GM12878 (cell line): ENCODE data around the gene ATP13A1. TPM values are rescaled to one million over a fixed set of nuclear protein-coding genes. Genes with fewer than 3 reads are reported as not detected.
A peak's percentile ranks its signal among the peaks of the same experiment; 100 is the strongest.

Source experiments
- ATAC-seq: fragments of 200-7000 bp; cut with Tn5 transposase; 3 replicates; pipeline ENCODE4 v1.9.1; 2020; ENCODE audit warnings: mild to moderate bottlenecking, moderate library complexity
- BruUV-seq: library from RNA; stranded (reverse); fragments of 400-500 nt; replicated peaks from 2 replicates; lab custom pipeline; 2021; lab: Mats Ljungman, UMichigan
- CTCF ChIA-PET: fragments of 300-600 bp; sonication (Branson Sonifier 250); formaldehyde crosslinking; extraction: SDS; loops from one replicate; lab custom pipeline; 2021; ENCODE audit warnings: inconsistent platforms; lab: Yijun Ruan, JAX
- POLR2A ChIA-PET: fragments of 350-600 bp; formaldehyde crosslinking; extraction: SDS; loops from one replicate; lab custom pipeline; 2021; ENCODE audit warnings: inconsistent platforms; lab: Charles Lee
- RAD21 ChIA-PET: fragments of 300-600 bp; sonication (Branson Sonifier 250); formaldehyde crosslinking; loops from one replicate; lab custom pipeline; 2023; ENCODE audit warnings: antibody characterized with exemption; ENCODE audit not compliant: unreplicated experiment; lab: Charles Lee
- SMC1A ChIA-PET: fragments of 300-600 bp; sonication (Branson Sonifier 250); formaldehyde crosslinking; loops from one replicate; lab custom pipeline; 2023; ENCODE audit not compliant: unreplicated experiment, uncharacterized antibody; lab: Charles Lee
- DNase-seq: peaks from one replicate; pipeline ENCODE4 v3.0.0-alpha.2; 2011; ENCODE audit warnings: low read depth, low spot score
- FAIRE-seq: peaks from 3 replicates; lab custom pipeline; 2011; peaks lifted over from hg19 to GRCh38; lab: Jason Lieb, UNC
- H2AFZ ChIP-seq: 2 replicates; pipeline ENCODE4 v1.6.0; 2011; ENCODE audit warnings: low read depth, low read length, control low read depth; ENCODE audit not compliant: control insufficient read depth
- H3K27ac ChIP-seq: 2 replicates; pipeline ENCODE4 v1.5.1; 2011; ENCODE audit warnings: control low read depth; ENCODE audit not compliant: control insufficient read depth, insufficient read depth
- H3K27me3 ChIP-seq, 2 experiments: replicated peaks in 1 of 2; 2 replicates each; pipeline versions ENCODE4 v1.6.0 to v1.6.1; 2011; ENCODE audit warnings: low read length in 1 of 2; ENCODE audit not compliant: control insufficient read depth in 2 of 2, insufficient read depth in 2 of 2
- H3K36me3 ChIP-seq, 2 experiments: 2 replicates each; pipeline ENCODE4 v1.5.1; 2011; ENCODE audit warnings: low read length in 1 of 2; ENCODE audit not compliant: control insufficient read depth in 2 of 2, insufficient read depth in 2 of 2
- H3K4me1 ChIP-seq: 2 replicates; pipeline ENCODE4 v1.6.1; 2011; ENCODE audit warnings: mild to moderate bottlenecking, low read length, moderate library complexity, mixed read lengths; ENCODE audit not compliant: control insufficient read depth, insufficient read depth
- H3K4me2 ChIP-seq: 2 replicates; pipeline ENCODE4 v1.6.0; 2011; ENCODE audit warnings: control low read depth; ENCODE audit not compliant: control insufficient read depth, insufficient read depth
- H3K4me3 ChIP-seq: fragments of 200-600 bp; sonication (generic); 2 replicates; pipeline ENCODE4 v1.5.1; 2016
- H3K79me2 ChIP-seq: 2 replicates; pipeline ENCODE4 v1.6.0; 2011; ENCODE audit warnings: low read length; ENCODE audit not compliant: control insufficient read depth, insufficient read depth
- H3K9ac ChIP-seq: 2 replicates; pipeline ENCODE4 v1.8.0; 2011; ENCODE audit warnings: low read length, control low read depth, mixed read lengths; ENCODE audit not compliant: control insufficient read depth, insufficient read depth
- H3K9me3 ChIP-seq: replicated peaks from 3 replicates; pipeline ENCODE4 v1.5.1; 2011; ENCODE audit warnings: mild to moderate bottlenecking, low read length; ENCODE audit not compliant: control insufficient read depth, insufficient read depth
- H4K20me1 ChIP-seq: 2 replicates; pipeline ENCODE4 v1.6.0; 2011; ENCODE audit not compliant: control insufficient read depth, insufficient read depth
- BCL11A ChIP-seq: IDR thresholded peaks from 2 replicates; pipeline ENCODE4 v1.6.1; 2011; ENCODE audit warnings: low read depth, low read length
- HCFC1 ChIP-seq: fragments of 150-350 bp; IDR thresholded peaks from 2 replicates; pipeline ENCODE4 v1.6.1; 2014; ENCODE audit warnings: low read length
- NBN ChIP-seq: fragments of 450-650 bp; IDR thresholded peaks from 2 replicates; pipeline ENCODE4 v1.6.1; 2016
- NFIC ChIP-seq: IDR thresholded peaks from 2 replicates; pipeline ENCODE4 v1.6.1; 2012; ENCODE audit warnings: low read depth, mild to moderate bottlenecking, inconsistent platforms, low read length, moderate library complexity
- PAX8 ChIP-seq: fragments of 450-650 bp; IDR thresholded peaks from 2 replicates; pipeline ENCODE4 v1.6.1; 2017; ENCODE audit warnings: mild to moderate bottlenecking, moderate library complexity
- POLR2AphosphoS5 ChIP-seq: IDR thresholded peaks from 2 replicates; pipeline ENCODE4 v1.6.1; 2011; ENCODE audit warnings: mild to moderate bottlenecking, low read length, inconsistent platforms
- RBBP5 ChIP-seq: fragments of 200-600 bp; sonication (generic); conservative IDR thresholded peaks from 2 replicates; pipeline ENCODE4 v1.6.1; 2016
- ZBED1 ChIP-seq: IDR thresholded peaks from 2 replicates; pipeline ENCODE4 v1.6.1; 2016; ENCODE audit warnings: borderline replicate concordance
- ZNF687 ChIP-seq: fragments of 450-650 bp; IDR thresholded peaks from 2 replicates; pipeline ENCODE4 v1.6.1; 2017; ENCODE audit warnings: mild to moderate bottlenecking, moderate library complexity
- WGBS: methylation state at CpG from one replicate; pipeline ENCODE4 v1.1.6; 2016; ENCODE audit warnings: low lambda C conversion rate; ENCODE audit not compliant: insufficient replicate concordance, insufficient coverage; ENCODE audit errors: missing lambda C conversion rate; 5-methylcytosine and 5-hydroxymethylcytosine counted together
- in situ Hi-C: fragments of 300-500 bp; cut with MboI; formaldehyde crosslinking; loops from 9 replicates; pipeline ENCODE4 v1.14.3; 2018; ENCODE audit warnings: mixed read lengths
- intact Hi-C: fragments of 100-400 bp; cut with micrococcal nuclease; formaldehyde crosslinking; loops from one replicate; pipeline ENCODE4 v1.14.2; 2022; ENCODE audit not compliant: unreplicated experiment
- polyA plus RNA-seq, 11 experiments: library from polyadenylated mRNA; depleted of rRNA in 4 of 11; unstranded in 6 of 11; stranded (reverse) in 5 of 11; fragments of >200 nt; fragmentation: Nextera tagmentation in 4 of 11; fragmentation: Illumina TruSeq in 1 of 11; extraction: Ambion mirVana in 4 of 11; extraction: Trizol in 1 of 11; gene quantifications; 1 replicate in 1 of 11; 2 replicates in 10 of 11; pipeline versions ENCODE4 v1.2.1 to v1.2.3, GENCODE V29; 2011 to 2016; ENCODE audit warnings: inconsistent platforms in 2 of 11, missing spikeins in 2 of 11, low read depth in 1 of 11
- total RNA-seq, 4 experiments: library from RNA; depleted of rRNA in 3 of 4; stranded (reverse); fragments of >200 nt in 3 of 4; fragmentation: Illumina TruSeq in 1 of 4; extraction: Trizol in 1 of 4; gene quantifications; 2 replicates each; pipeline versions ENCODE4 v1.2.1 to v1.2.3, GENCODE V29; 2013 to 2021
- TF ChIP-seq, protein P1 (sequence below): IDR thresholded peaks from 2 replicates; pipeline ENCODE4 v1.6.1; 2011; ENCODE audit warnings: mild to moderate bottlenecking, low read depth, low read length, moderate library complexity; ENCODE audit not compliant: insufficient replicate concordance

ATP13A1 gene
- total and polyA plus RNA-seq, 10 of the 15 experiments (the other 5 are each of a cell fraction or from before 2014, with no cell fraction given), result 0.37 to 91.0 (median 29.8) TPM

DNA sequence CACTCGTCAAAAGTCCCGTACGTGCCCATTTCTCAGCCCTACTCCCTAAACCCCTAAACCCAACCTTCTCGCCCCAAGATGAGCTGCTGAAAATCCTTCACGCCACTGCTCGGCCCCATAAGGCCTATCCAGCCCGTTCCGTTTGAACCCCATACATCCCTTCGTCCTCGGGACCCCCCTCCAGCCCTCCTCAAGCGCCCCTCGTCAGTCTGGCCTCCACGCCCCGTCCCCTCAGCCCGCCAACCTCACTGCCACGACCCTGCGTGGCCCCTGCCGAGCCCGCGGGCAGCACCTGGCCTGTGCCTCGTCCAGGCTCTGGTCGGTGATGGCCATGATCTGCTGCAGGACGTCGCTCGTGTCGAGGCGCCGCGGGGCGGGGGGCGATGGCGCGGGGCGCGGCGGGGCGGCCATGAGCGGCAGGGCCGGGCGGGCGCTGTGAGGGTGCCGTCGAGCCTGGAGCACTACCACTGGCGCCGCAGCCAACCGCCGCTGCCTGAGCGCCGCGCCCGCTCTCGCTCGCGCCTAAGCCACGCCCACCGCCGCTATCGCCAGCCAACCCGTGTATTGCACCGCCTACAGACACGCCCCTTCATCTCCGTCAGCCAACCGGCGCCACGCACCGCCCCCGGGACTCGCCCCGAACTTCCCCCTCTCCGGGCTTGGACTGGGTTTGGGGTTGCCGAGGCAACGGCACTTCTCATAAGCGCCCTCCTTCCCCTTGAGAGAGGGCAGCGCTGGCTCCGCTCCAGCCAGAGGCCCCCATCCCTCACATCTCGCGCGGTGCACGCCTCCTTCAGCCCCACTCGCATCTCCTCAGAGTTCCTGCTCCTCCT is 45.0 kb downstream of the ATP13A1 start, which contains the start of gene PBX4 (continued):
- TF ChIP-seq HCFC1, result no peak
- TF ChIP-seq PAX8, result no peak
- TF ChIP-seq RBBP5, result no peak
- TF ChIP-seq, protein P1, sequence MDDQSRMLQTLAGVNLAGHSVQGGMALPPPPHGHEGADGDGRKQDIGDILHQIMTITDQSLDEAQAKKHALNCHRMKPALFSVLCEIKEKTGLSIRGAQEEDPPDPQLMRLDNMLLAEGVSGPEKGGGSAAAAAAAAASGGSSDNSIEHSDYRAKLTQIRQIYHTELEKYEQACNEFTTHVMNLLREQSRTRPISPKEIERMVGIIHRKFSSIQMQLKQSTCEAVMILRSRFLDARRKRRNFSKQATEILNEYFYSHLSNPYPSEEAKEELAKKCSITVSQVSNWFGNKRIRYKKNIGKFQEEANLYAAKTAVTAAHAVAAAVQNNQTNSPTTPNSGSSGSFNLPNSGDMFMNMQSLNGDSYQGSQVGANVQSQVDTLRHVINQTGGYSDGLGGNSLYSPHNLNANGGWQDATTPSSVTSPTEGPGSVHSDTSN, result peak; percentile 2
- peak; percentile 61 for TF ChIP-seq POLR2AphosphoS5
- TF ChIP-seq ZBED1, result no peak

DNA sequence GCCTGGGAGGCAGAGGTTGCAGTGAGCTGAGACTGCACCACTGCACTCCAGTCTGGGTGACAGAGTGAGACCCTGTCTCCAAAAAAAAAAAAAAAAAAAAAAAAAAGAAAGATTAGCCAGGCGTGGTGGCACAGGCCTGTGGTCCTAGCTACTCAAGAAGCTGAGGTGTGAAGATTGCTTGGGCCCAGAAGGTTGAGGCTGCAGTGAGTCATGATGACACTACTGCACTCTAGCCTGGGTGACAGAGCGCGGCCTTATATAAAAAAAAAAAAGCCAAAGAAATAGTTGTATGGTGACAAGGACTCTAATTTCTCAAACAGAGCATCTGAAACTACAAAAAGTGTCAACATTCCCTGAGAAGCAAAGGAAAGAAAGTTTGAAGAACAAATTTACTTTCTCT is 48.4 kb downstream of the ATP13A1 start:
- 96% methylated on average over 2 of the region's 3 CpGs for WGBS
- Histone ChIP-seq H3K27ac (no peak overlapping the region), H3K79me2 (peaks cover 6% of the 10 kb centered on the region)
- peak; percentile 12; the same call in 1 of the 3 replicates for ATAC-seq
- TF ChIP-seq NFIC (no peak), NBN (peak; percentile 19; the same call in 1 of the 2 replicates), ZNF687 (0 out of 2 replicates have a peak, but pooled peaks have one; percentile 36), BCL11A (no peak)
- TF ChIP-seq, all 136 proteins: peak for 2
- FAIRE-seq (no peak), DNase-seq (no peak)
- Histone ChIP-seq H3K9me3 (no peaks in the 10 kb centered on the region), H2AFZ (no peak overlapping the region), H3K36me3 (no peaks in the 10 kb centered on the region), H3K4me3 (no peak overlapping the region), H3K27me3 (no peaks in the 10 kb centered on the region), H3K4me1 (no peaks in the 10 kb centered on the region), H3K4me2 (no peak overlapping the region), H3K9ac (no peak overlapping the region), H4K20me1 (no peaks in the 10 kb centered on the region)
- POLR2A ChIA-PET, result interaction anchor here (0.7 to 1.0 kb wide), 3 partner anchors 13 to 57 kb away, joined by 3 to 5 read pairs (median 3); no protein-coding TSS in a partner anchor
- in situ Hi-C loops (no loop called here), intact Hi-C loops (no loop called here)
- CTCF ChIA-PET, result interaction anchor here (0.6 kb wide), 1 partner anchor 11 kb away, joined by 3 read pairs; no protein-coding TSS in a partner anchor
- RAD21 ChIA-PET, result interaction anchor here (0.6 to 0.9 kb wide), 4 partner anchors 21 to 67 kb away, joined by 3 read pairs; no protein-coding TSS in a partner anchor
- BruUV-seq, result no TSS peak
- SMC1A ChIA-PET, result interaction anchor here (0.7 to 3.7 kb wide), 5 partner anchors 10 to 54 kb away, joined by 3 to 28 read pairs (median 5); no protein-coding TSS in a partner anchor
